ENCODE results near the gene UPK1A.

DNA sequence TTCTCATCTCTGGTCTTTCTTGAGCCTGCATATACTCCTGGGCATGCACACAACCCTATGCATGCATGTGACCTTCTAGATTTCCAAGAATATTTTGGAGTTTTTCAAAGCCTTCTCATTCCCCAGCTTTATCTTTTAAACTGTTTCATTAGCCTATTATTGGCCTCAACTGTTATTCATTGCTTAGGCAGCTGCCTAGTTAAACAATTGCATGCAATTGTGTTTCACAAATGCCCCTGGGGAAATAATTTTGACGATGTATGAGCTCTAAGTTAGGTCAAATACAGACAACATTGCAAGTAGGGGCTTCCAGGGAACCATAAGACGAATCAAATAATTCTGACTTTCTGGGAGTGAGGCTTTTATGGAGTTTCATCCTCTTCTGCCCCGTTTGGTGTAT, 2.3 kb upstream of the UPK1A start:
- no peak for TF ChIP-seq POLR2A (IDR thresholded peaks at IDR 0.05)
- TF ChIP-seq, protein P1, sequence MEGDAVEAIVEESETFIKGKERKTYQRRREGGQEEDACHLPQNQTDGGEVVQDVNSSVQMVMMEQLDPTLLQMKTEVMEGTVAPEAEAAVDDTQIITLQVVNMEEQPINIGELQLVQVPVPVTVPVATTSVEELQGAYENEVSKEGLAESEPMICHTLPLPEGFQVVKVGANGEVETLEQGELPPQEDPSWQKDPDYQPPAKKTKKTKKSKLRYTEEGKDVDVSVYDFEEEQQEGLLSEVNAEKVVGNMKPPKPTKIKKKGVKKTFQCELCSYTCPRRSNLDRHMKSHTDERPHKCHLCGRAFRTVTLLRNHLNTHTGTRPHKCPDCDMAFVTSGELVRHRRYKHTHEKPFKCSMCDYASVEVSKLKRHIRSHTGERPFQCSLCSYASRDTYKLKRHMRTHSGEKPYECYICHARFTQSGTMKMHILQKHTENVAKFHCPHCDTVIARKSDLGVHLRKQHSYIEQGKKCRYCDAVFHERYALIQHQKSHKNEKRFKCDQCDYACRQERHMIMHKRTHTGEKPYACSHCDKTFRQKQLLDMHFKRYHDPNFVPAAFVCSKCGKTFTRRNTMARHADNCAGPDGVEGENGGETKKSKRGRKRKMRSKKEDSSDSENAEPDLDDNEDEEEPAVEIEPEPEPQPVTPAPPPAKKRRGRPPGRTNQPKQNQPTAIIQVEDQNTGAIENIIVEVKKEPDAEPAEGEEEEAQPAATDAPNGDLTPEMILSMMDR (IDR thresholded peaks at IDR 0.05), result no peak

Data from suprapubic skin (tissue), 3 donors.